ENCODE data around the gene SLC38A4. TPM values are rescaled to one million over a fixed set of nuclear protein-coding genes. Genes with fewer than 3 reads are reported as not detected.

Gene SLC38A4
- total RNA-seq, 1 donor from 2014 or later: 0.27 TPM

- H3K4me3 ChIP-seq: no peak overlapping the region
- H3K27ac ChIP-seq (replicated peaks): no peak overlapping the region
- intact Hi-C loops (cut with micrococcal nuclease): no loop called here
- H3K36me3 ChIP-seq: no peaks in the 10 kb centered on the region
- TF ChIP-seq CTCF (IDR thresholded peaks at IDR 0.05; ENCODE audit: borderline replicate concordance): no peak
- no peaks in the 10 kb centered on the region for H3K27me3 ChIP-seq (ENCODE audit: low read depth)
- no peak for DNase-seq
- H3K9me3 ChIP-seq (replicated peaks): no peaks in the 10 kb centered on the region
- H3K4me1 ChIP-seq: no peaks in the 10 kb centered on the region
Observed at GRCh38 chr12:46814143-46814542, 11.7 kb downstream of the SLC38A4 start.

- Histone ChIP-seq H3K27me3 (ENCODE audit: low read depth) (no peaks in the 10 kb centered on the region), H3K9me3 (replicated peaks) (no peaks in the 10 kb centered on the region), H3K4me3 (no peak overlapping the region), H3K4me1 (no peaks in the 10 kb centered on the region), H3K27ac (replicated peaks) (no peak overlapping the region), H3K36me3 (no peaks in the 10 kb centered on the region)
- intact Hi-C loops (cut with micrococcal nuclease): no loop called here
- DNase-seq: no peak
- no peak for TF ChIP-seq CTCF (IDR thresholded peaks at IDR 0.05; ENCODE audit: borderline replicate concordance)
Observed at GRCh38 chr12:46811185-46811584, 14.6 kb downstream of the SLC38A4 start.

- no peak overlapping the region for H3K27ac ChIP-seq (replicated peaks)
- intact Hi-C loops (cut with micrococcal nuclease): no loop called here
- H3K4me1 ChIP-seq: no peaks in the 10 kb centered on the region
- no peaks in the 10 kb centered on the region for H3K27me3 ChIP-seq (ENCODE audit: low read depth)
- H3K9me3 ChIP-seq (replicated peaks): no peaks in the 10 kb centered on the region
- no peaks in the 10 kb centered on the region for H3K36me3 ChIP-seq
- no peak overlapping the region for H3K4me3 ChIP-seq
- no peak for DNase-seq
- no peak for TF ChIP-seq CTCF (IDR thresholded peaks at IDR 0.05; ENCODE audit: borderline replicate concordance)
Observed at GRCh38 chr12:46808955-46809697, 16.7 kb downstream of the SLC38A4 start.

GRCh38 chr12:46808317-46808716 lies 17.5 kb downstream of the SLC38A4 start:
- no peak overlapping the region for H3K4me3 ChIP-seq
- H3K27ac ChIP-seq (replicated peaks): no peak overlapping the region
- no peaks in the 10 kb centered on the region for H3K27me3 ChIP-seq (ENCODE audit: low read depth)
- H3K36me3 ChIP-seq: no peaks in the 10 kb centered on the region
- H3K4me1 ChIP-seq: no peaks in the 10 kb centered on the region
- TF ChIP-seq CTCF (IDR thresholded peaks at IDR 0.05; ENCODE audit: borderline replicate concordance): no peak
- no peak for DNase-seq
- intact Hi-C loops (cut with micrococcal nuclease): no loop called here
- H3K9me3 ChIP-seq (replicated peaks): no peaks in the 10 kb centered on the region

GRCh38 chr12:46804054-46804453 lies 21.7 kb downstream of the SLC38A4 start:
- no peak for DNase-seq
- intact Hi-C loops (cut with micrococcal nuclease): no loop called here
- Histone ChIP-seq H3K27me3 (ENCODE audit: low read depth) (no peaks in the 10 kb centered on the region), H3K36me3 (no peaks in the 10 kb centered on the region), H3K27ac (replicated peaks) (no peak overlapping the region), H3K4me1 (no peaks in the 10 kb centered on the region), H3K9me3 (replicated peaks) (no peaks in the 10 kb centered on the region), H3K4me3 (no peak overlapping the region)
- TF ChIP-seq CTCF (IDR thresholded peaks at IDR 0.05; ENCODE audit: borderline replicate concordance): no peak

Measured in left ventricle myocardium inferior (tissue), 1 donor.